Stomach (tissue), 4 donors: ENCODE results near the gene ERCC4.

Experiments
- CTCF ChIP-seq, 7 experiments: fragments of 450-650 bp in 4 of 7; fragments of 200-600 bp in 3 of 7; sonication (generic) in 3 of 7; IDR thresholded peaks; one replicate each; pipeline ENCODE4 v1.5.1; 2016 to 2019; ENCODE audit warnings: antibody characterized with exemption in 7 of 7, control low read depth in 2 of 7, mild to moderate bottlenecking in 1 of 7
- EP300 ChIP-seq: sonication (generic); formaldehyde crosslinking; IDR thresholded peaks from one replicate; pipeline ENCODE4 v1.6.1; 2017; ENCODE audit warnings: antibody characterized with exemption
- POLR2A ChIP-seq, 4 donors: fragments of 450-650 bp; IDR thresholded peaks; one replicate each; pipeline ENCODE4 v1.6.1; 2016; ENCODE audit warnings: antibody characterized with exemption in 4 of 4, control low read depth in 2 of 4, mild to moderate bottlenecking in 1 of 4, moderate library complexity in 1 of 4
- POLR2AphosphoS5 ChIP-seq, 3 donors: sonication (generic); formaldehyde crosslinking; IDR thresholded peaks; one replicate each; pipeline ENCODE4 v1.6.1; 2016; ENCODE audit warnings: antibody characterized with exemption in 3 of 3

DNA sequence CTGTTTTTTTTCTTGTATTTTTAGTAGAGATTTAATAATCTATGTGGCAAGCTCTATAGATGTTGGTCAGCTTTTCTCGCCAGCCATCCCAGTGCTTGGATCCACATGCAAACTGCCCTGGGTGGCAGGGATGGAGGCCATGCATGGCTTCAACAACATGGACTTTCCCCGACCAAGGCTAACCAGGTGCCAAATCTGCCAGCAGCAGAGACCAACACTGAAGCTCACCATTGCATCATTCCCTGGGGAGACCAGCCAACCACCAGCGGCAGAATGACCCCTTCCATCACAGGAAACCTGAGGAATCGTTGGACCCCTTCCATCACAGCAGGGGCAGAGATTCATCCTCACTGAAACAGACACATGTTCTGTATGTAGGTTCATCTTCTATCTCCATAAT, 27.7 kb upstream of the ERCC4 start:
- no peak for TF ChIP-seq CTCF (IDR thresholded peaks at IDR 0.05)
- no peak for TF ChIP-seq POLR2A (IDR thresholded peaks at IDR 0.05)
- TF ChIP-seq POLR2AphosphoS5 (IDR thresholded peaks at IDR 0.05) = no peak
- TF ChIP-seq EP300 = no peak
